Pancreas (tissue), 10 donors: ENCODE results near the gene MAP2K4. TPM values are rescaled to one million over a fixed set of nuclear protein-coding genes. Genes with fewer than 3 reads are reported as not detected.

Experiments
- ATAC-seq, 4 donors: fragments of 200-7000 bp; cut with Tn5 transposase; one replicate each; pipeline versions ENCODE4 v1.8.0 to v1.9.1; 2020; ENCODE audit warnings: mild to moderate bottlenecking in 4 of 4, moderate library complexity in 4 of 4
- DNase-seq, 6 donors: peaks; one replicate each; pipeline ENCODE4 v3.0.0-alpha.2; 2020
- FAIRE-seq: peaks from 2 replicates; lab custom pipeline; 2012; peaks lifted over from hg19 to GRCh38; lab: Jason Lieb, UNC
- H3K27ac ChIP-seq, 4 donors: fragments of 200-600 bp; sonication (generic); 1 replicate in 3 of 4; 2 replicates in 1 of 4; pipeline versions ENCODE4 v1.5.0 to v1.8.0; 2020
- H3K27me3 ChIP-seq, 4 donors: fragments of 200-600 bp; one replicate each; pipeline ENCODE4 v1.8.0; 2021
- H3K36me3 ChIP-seq, 3 donors: fragments of 200-600 bp; sonication (generic) in 1 of 3; one replicate each; pipeline versions ENCODE4 v1.5.0 to v1.8.0; 2020 to 2021
- H3K4me1 ChIP-seq, 3 donors: fragments of 200-600 bp; one replicate each; pipeline ENCODE4 v1.8.0; 2021
- H3K4me3 ChIP-seq, 4 donors: fragments of 200-600 bp; sonication (generic) in 2 of 4; one replicate each; pipeline versions ENCODE4 v1.5.0 to v1.8.0; 2020 to 2021
- H3K9me3 ChIP-seq, 4 donors: fragments of 200-600 bp; one replicate each; pipeline ENCODE4 v1.8.0; 2021
- CTCF ChIP-seq, 4 donors: fragments of 200-600 bp; sonication (generic) in 3 of 4; IDR thresholded peaks; one replicate each; pipeline versions ENCODE4 v1.5.0 to v1.8.0; 2021; ENCODE audit warnings: antibody characterized with exemption in 4 of 4
- WGBS, 2 donors: extraction: QIAGEN DNeasy Blood & Tissue Kit; methylation state at CpG; one replicate each; pipeline ENCODE4 v1.1.7; 2013; 5-methylcytosine and 5-hydroxymethylcytosine counted together
- intact Hi-C, 3 donors: fragments of 100-400 bp; cut with DNase I; formaldehyde crosslinking; loops; one replicate each; pipeline versions ENCODE4 v1.11.1 to v1.14.2; 2022
- polyA plus RNA-seq, 2 donors: library from polyadenylated mRNA; stranded (reverse); fragments of 200-250 nt; gene quantifications; one replicate each; pipeline ENCODE4 v1.2.3, GENCODE V29; 2013
- total RNA-seq, 6 donors: library from RNA; stranded (reverse); fragmentation: NEBNext Ultra II Directional in 4 of 6; extraction: Animal tissue kit (Norgen Biotek cat#: 25700) in 4 of 6; gene quantifications; one replicate each; pipeline versions ENCODE4 v1.2.1 to v1.2.4, GENCODE V29; 2021 to 2023
- donor health status: healthy with polysubstance abuse.
- donor health status: DM: no; HTN: no; CAD: no; lungs with moderate emphysema.
- donor health status: DM: no; HTN: no; CAD: no.
- donor health status: control.
- donor health status: control.
- donor health status: Bipolar disorder and iron deficiency.
- donor health status: DM: yes; HTN: yes; CAD: no.
- donor health status: DM: no; HTN: no; CAD: no.
- donor health status: DM: no; HTN: no; CAD: no.
- donor health status: DM: yes; HTN: yes; CAD: no.

MAP2K4 gene
- total and polyA plus RNA-seq, 8 donors = 4.9 to 20.4 (median 12.7) TPM

GRCh38 chr17:12074346-12074745, 53.7 kb downstream of the MAP2K4 start:
- Histone ChIP-seq H3K4me1 (peaks cover 0 to 3% (median 0%) of the 10 kb centered on the region in 3 donors), H3K36me3 (no peaks in the 10 kb centered on the region), H3K27ac (no peak overlapping the region), H3K4me3 (no peak overlapping the region), H3K27me3 (no peaks in the 10 kb centered on the region), H3K9me3 (no peaks in the 10 kb centered on the region)
- no peak for FAIRE-seq
- no peak for ATAC-seq
- intact Hi-C loops = no loop called here
- WGBS, 2 donors = 83% methylated on average over 3 of the region's 3 CpGs
- no peak for DNase-seq
- TF ChIP-seq CTCF (IDR thresholded peaks at IDR 0.05) = no peak

GRCh38 chr17:12077773-12078172, 57.1 kb downstream of the MAP2K4 start:
- no peak for TF ChIP-seq CTCF (IDR thresholded peaks at IDR 0.05)
- ATAC-seq (no peak), DNase-seq (no peak), FAIRE-seq (no peak)
- Histone ChIP-seq H3K4me1 (peaks cover 0 to 3% (median 0%) of the 10 kb centered on the region in 3 donors), H3K36me3 (no peaks in the 10 kb centered on the region), H3K9me3 (no peaks in the 10 kb centered on the region), H3K27ac (no peak overlapping the region), H3K27me3 (no peaks in the 10 kb centered on the region), H3K4me3 (no peak overlapping the region)
- 98% methylated on average over 2 of the region's 2 CpGs for WGBS, 2 donors
- intact Hi-C loops = no loop called here

- Histone ChIP-seq H3K36me3 (no peaks in the 10 kb centered on the region), H3K9me3 (no peaks in the 10 kb centered on the region), H3K4me3 (no peak overlapping the region), H3K4me1 (peaks cover 0 to 3% (median 0%) of the 10 kb centered on the region in 3 donors), H3K27ac (no peak overlapping the region), H3K27me3 (no peaks in the 10 kb centered on the region)
- intact Hi-C loops = no loop called here
- DNase-seq = no peak
- no peak for FAIRE-seq
- WGBS, 2 donors = 78 to 82% methylated on average over 2 of the region's 2 CpGs
- ATAC-seq = no peak
- TF ChIP-seq CTCF (IDR thresholded peaks at IDR 0.05) = no peak
Observed at GRCh38 chr17:12078791-12079190, 58.1 kb downstream of the MAP2K4 start.

- Histone ChIP-seq H3K4me1 (no peaks in the 10 kb centered on the region), H3K36me3 (no peaks in the 10 kb centered on the region), H3K9me3 (no peaks in the 10 kb centered on the region), H3K4me3 (no peak overlapping the region), H3K27me3 (no peaks in the 10 kb centered on the region), H3K27ac (no peak overlapping the region)
- peak in 3 of 4 donors; percentile 40 to 90 (median 75) for ATAC-seq
- 92% methylated on average over 8 of the region's 8 CpGs for WGBS, 2 donors
- peak in 1 of 6 donors; percentile 43 for DNase-seq
- FAIRE-seq = no peak
- intact Hi-C loops = no loop called here
- TF ChIP-seq CTCF (IDR thresholded peaks at IDR 0.05) = no peak
Observed at GRCh38 chr17:12081720-12082119, 61.0 kb downstream of the MAP2K4 start.

- H3K27me3 ChIP-seq = no peaks in the 10 kb centered on the region
- no peaks in the 10 kb centered on the region for H3K4me1 ChIP-seq
- FAIRE-seq (no peak), ATAC-seq (no peak), DNase-seq (no peak)
- intact Hi-C loops = no loop called here
- no peak overlapping the region for H3K27ac ChIP-seq
- no peaks in the 10 kb centered on the region for H3K36me3 ChIP-seq
- H3K9me3 ChIP-seq = no peaks in the 10 kb centered on the region
- H3K4me3 ChIP-seq = no peak overlapping the region
- WGBS, 2 donors = 79 to 87% methylated on average over 4 of the region's 4 CpGs
- TF ChIP-seq CTCF (IDR thresholded peaks at IDR 0.05) = no peak
Observed at GRCh38 chr17:12085076-12085949, 64.6 kb downstream of the MAP2K4 start.
